HepG2 (cell line): ENCODE results near the gene ZSWIM6. TPM values are rescaled to one million over a fixed set of nuclear protein-coding genes. Genes with fewer than 3 reads are reported as not detected.

ENCODE experiments used
- MAF1 ChIP-seq: sonication (generic); formaldehyde crosslinking; IDR thresholded peaks from 2 replicates; pipeline ENCODE4 v1.5.0; 2020; ENCODE audit warnings: missing genetic modification reagents, borderline replicate concordance
- SNAI1 ChIP-seq: sonication (generic); formaldehyde crosslinking; IDR thresholded peaks from 2 replicates; pipeline ENCODE4 v1.5.0; 2020; ENCODE audit warnings: mild to moderate bottlenecking, missing genetic modification reagents, borderline replicate concordance
- ZNF232 ChIP-seq: sonication (generic); formaldehyde crosslinking; IDR thresholded peaks from 2 replicates; pipeline ENCODE4 v1.4.0; 2020; ENCODE audit warnings: missing genetic modification reagents, borderline replicate concordance
- polyA plus RNA-seq, 8 experiments: library from polyadenylated mRNA; depleted of rRNA in 3 of 8; stranded (reverse) in 7 of 8; unstranded in 1 of 8; fragments of >200 nt; fragmentation: Illumina TruSeq in 4 of 8; extraction: Trizol in 4 of 8; gene quantifications; 2 replicates each; pipeline versions ENCODE4 v1.2.1 to v1.2.3, GENCODE V29; 2011 to 2016; ENCODE audit warnings: low read depth in 4 of 8, missing spikeins in 1 of 8, mixed read lengths in 1 of 8; ENCODE audit not compliant: insufficient read depth in 1 of 8
- total RNA-seq, 5 experiments: library from RNA; depleted of rRNA; stranded (reverse); fragments of >200 nt; fragmentation: Illumina TruSeq; extraction: Trizol; gene quantifications; 2 replicates each; pipeline ENCODE4 v1.2.3, GENCODE V29; 2016; ENCODE audit warnings: low read depth in 1 of 5
- TF ChIP-seq, protein P1 (sequence below): sonication (generic); formaldehyde crosslinking; IDR thresholded peaks from 2 replicates; pipeline ENCODE4 v1.5.0; 2020; ENCODE audit warnings: mild to moderate bottlenecking, missing genetic modification reagents, borderline replicate concordance
- TF ChIP-seq, protein P2 (sequence below): sonication (generic); formaldehyde crosslinking; IDR thresholded peaks from 2 replicates; pipeline ENCODE4 v1.4.0; 2020; ENCODE audit warnings: mild to moderate bottlenecking, missing genetic modification reagents
- TF ChIP-seq, protein P3 (sequence below): sonication (generic); formaldehyde crosslinking; IDR thresholded peaks from 2 replicates; pipeline ENCODE4 v1.5.1; 2020; ENCODE audit warnings: mild to moderate bottlenecking, missing genetic modification reagents, moderate library complexity
- TF ChIP-seq, protein P4 (sequence below), 2 experiments: IDR thresholded peaks; 2 replicates each; pipeline ENCODE4 v1.6.1; 2011 to 2012; ENCODE audit warnings: low read length in 2 of 2, borderline replicate concordance in 1 of 2, low read depth in 1 of 2, mild to moderate bottlenecking in 1 of 2, moderate library complexity in 1 of 2

ZSWIM6 gene
- total and polyA plus RNA-seq, 2 of the 13 experiments (the other 11 are each of a cell fraction or from before 2014, with no cell fraction given) = 0.82 to 1.9 TPM

DNA sequence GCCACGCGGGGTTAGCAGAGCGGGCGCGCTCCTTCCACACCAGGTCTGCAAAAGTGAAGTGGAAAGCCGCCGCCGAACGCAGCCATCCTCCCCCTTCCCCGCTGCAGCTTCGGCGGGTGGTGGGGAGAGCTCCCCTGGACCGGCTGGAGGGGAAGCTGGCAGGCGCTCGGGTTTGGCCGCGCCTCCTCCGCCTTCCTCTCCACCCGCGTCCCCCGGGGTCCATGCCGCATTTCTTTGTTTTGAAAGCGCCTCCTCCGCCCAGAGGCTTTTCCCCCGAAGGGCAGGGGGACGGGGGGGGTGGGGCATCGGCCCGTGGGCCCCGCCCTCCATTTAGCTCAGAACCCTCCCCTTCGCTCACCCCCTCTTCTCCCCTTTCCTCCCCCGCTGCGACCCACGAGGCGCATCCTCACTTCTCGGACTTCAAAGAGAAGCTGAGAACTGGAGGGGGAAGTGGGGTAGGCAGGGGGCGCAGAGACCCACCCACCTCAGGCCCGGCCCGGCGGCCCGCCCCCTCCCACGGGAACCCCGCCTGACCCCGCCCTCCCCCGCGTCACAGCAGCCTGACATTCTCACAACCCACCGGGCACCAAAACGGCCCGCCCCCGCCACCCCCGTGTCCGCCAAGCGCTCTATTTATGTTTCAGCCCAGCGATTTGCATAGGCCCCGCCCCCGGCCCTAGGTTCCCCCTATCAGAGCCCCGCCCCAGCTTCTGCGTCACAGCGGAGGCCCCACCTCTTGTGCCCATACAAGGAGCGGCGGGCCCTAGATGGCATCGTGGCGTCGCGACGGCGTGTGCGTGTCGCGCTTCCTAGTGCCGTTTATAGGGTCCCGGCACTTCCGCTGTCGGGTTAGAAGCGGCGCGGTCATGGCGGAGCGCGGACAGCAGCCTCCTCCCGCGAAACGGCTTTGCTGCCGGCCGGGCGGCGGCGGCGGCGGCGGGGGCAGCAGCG lies at the start of gene ZSWIM6 (continued):
- TF ChIP-seq, protein P1, sequence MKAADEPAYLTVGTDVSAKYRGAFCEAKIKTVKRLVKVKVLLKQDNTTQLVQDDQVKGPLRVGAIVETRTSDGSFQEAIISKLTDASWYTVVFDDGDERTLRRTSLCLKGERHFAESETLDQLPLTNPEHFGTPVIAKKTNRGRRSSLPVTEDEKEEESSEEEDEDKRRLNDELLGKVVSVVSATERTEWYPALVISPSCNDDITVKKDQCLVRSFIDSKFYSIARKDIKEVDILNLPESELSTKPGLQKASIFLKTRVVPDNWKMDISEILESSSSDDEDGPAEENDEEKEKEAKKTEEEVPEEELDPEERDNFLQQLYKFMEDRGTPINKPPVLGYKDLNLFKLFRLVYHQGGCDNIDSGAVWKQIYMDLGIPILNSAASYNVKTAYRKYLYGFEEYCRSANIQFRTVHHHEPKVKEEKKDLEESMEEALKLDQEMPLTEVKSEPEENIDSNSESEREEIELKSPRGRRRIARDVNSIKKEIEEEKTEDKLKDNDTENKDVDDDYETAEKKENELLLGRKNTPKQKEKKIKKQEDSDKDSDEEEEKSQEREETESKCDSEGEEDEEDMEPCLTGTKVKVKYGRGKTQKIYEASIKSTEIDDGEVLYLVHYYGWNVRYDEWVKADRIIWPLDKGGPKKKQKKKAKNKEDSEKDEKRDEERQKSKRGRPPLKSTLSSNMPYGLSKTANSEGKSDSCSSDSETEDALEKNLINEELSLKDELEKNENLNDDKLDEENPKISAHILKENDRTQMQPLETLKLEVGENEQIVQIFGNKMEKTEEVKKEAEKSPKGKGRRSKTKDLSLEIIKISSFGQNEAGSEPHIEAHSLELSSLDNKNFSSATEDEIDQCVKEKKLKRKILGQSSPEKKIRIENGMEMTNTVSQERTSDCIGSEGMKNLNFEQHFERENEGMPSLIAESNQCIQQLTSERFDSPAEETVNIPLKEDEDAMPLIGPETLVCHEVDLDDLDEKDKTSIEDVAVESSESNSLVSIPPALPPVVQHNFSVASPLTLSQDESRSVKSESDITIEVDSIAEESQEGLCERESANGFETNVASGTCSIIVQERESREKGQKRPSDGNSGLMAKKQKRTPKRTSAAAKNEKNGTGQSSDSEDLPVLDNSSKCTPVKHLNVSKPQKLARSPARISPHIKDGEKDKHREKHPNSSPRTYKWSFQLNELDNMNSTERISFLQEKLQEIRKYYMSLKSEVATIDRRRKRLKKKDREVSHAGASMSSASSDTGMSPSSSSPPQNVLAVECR (CRISPR knock-in tag) = peak; percentile 46; the same call in 1 of the 2 replicates
- TF ChIP-seq SNAI1 (CRISPR knock-in tag) (no peak), ZNF232 (CRISPR knock-in tag) (0 out of 2 replicates have a peak, but pooled peaks have one; percentile 41), MAF1 (no peak)
- TF ChIP-seq, protein P2, sequence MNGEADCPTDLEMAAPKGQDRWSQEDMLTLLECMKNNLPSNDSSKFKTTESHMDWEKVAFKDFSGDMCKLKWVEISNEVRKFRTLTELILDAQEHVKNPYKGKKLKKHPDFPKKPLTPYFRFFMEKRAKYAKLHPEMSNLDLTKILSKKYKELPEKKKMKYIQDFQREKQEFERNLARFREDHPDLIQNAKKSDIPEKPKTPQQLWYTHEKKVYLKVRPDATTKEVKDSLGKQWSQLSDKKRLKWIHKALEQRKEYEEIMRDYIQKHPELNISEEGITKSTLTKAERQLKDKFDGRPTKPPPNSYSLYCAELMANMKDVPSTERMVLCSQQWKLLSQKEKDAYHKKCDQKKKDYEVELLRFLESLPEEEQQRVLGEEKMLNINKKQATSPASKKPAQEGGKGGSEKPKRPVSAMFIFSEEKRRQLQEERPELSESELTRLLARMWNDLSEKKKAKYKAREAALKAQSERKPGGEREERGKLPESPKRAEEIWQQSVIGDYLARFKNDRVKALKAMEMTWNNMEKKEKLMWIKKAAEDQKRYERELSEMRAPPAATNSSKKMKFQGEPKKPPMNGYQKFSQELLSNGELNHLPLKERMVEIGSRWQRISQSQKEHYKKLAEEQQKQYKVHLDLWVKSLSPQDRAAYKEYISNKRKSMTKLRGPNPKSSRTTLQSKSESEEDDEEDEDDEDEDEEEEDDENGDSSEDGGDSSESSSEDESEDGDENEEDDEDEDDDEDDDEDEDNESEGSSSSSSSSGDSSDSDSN (CRISPR knock-in tag) = 0 out of 2 replicates have a peak, but pooled peaks have one; percentile 61
- TF ChIP-seq, protein P3, sequence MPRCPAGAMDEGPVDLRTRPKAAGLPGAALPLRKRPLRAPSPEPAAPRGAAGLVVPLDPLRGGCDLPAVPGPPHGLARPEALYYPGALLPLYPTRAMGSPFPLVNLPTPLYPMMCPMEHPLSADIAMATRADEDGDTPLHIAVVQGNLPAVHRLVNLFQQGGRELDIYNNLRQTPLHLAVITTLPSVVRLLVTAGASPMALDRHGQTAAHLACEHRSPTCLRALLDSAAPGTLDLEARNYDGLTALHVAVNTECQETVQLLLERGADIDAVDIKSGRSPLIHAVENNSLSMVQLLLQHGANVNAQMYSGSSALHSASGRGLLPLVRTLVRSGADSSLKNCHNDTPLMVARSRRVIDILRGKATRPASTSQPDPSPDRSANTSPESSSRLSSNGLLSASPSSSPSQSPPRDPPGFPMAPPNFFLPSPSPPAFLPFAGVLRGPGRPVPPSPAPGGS (CRISPR knock-in tag) = peak; percentile 21; the same call in 1 of the 2 replicates
- TF ChIP-seq, protein P4, sequence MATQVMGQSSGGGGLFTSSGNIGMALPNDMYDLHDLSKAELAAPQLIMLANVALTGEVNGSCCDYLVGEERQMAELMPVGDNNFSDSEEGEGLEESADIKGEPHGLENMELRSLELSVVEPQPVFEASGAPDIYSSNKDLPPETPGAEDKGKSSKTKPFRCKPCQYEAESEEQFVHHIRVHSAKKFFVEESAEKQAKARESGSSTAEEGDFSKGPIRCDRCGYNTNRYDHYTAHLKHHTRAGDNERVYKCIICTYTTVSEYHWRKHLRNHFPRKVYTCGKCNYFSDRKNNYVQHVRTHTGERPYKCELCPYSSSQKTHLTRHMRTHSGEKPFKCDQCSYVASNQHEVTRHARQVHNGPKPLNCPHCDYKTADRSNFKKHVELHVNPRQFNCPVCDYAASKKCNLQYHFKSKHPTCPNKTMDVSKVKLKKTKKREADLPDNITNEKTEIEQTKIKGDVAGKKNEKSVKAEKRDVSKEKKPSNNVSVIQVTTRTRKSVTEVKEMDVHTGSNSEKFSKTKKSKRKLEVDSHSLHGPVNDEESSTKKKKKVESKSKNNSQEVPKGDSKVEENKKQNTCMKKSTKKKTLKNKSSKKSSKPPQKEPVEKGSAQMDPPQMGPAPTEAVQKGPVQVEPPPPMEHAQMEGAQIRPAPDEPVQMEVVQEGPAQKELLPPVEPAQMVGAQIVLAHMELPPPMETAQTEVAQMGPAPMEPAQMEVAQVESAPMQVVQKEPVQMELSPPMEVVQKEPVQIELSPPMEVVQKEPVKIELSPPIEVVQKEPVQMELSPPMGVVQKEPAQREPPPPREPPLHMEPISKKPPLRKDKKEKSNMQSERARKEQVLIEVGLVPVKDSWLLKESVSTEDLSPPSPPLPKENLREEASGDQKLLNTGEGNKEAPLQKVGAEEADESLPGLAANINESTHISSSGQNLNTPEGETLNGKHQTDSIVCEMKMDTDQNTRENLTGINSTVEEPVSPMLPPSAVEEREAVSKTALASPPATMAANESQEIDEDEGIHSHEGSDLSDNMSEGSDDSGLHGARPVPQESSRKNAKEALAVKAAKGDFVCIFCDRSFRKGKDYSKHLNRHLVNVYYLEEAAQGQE (IDR thresholded peaks at IDR 0.05; ENCODE audit: borderline replicate concordance in 1 of 2, low read depth in 1 of 2, low read length in 2 of 2) = peak in 1 of 2 experiments; percentile 74; a peak in 1 of 4 replicates
